AG09309 (cell line): ENCODE results near the gene DISP3.

Experiments used
- DNase-seq: peaks from one replicate; pipeline ENCODE4 v3.0.0-alpha.2; 2010; ENCODE audit warnings: low read depth
- H3K4me3 ChIP-seq: 2 replicates; pipeline ENCODE4 v1.5.1; 2011; ENCODE audit warnings: mild to moderate bottlenecking, low read depth, low read length, moderate library complexity; ENCODE audit not compliant: control insufficient read depth
- TF ChIP-seq, protein P1 (sequence below): IDR thresholded peaks from 2 replicates; pipeline ENCODE4 v1.5.1; 2011; ENCODE audit warnings: mild to moderate bottlenecking, low read depth, low read length, inconsistent platforms; ENCODE audit not compliant: insufficient read depth, control insufficient read depth; ENCODE audit errors: missing control alignments

The DISP3 gene

DNA sequence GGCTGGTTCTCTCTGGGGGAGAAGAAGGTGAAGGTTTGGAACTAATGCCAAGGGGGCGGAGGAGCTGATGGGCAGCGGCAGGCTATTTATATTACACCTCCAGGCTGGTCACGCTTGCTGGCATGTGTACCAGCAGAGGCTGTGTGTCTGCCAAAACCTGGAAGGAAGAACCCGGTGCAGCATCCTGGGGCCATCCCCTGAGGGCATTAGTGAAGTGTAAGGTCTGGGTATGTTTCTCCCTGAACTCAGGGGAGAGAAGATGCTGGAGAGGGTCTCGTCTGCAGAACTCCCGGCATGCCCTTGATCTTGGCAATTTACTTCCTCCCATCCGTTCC lies 5.3 kb downstream of the DISP3 start:
- no peak for DNase-seq
- H3K4me3 ChIP-seq = no peak overlapping the region
- TF ChIP-seq, protein P1, sequence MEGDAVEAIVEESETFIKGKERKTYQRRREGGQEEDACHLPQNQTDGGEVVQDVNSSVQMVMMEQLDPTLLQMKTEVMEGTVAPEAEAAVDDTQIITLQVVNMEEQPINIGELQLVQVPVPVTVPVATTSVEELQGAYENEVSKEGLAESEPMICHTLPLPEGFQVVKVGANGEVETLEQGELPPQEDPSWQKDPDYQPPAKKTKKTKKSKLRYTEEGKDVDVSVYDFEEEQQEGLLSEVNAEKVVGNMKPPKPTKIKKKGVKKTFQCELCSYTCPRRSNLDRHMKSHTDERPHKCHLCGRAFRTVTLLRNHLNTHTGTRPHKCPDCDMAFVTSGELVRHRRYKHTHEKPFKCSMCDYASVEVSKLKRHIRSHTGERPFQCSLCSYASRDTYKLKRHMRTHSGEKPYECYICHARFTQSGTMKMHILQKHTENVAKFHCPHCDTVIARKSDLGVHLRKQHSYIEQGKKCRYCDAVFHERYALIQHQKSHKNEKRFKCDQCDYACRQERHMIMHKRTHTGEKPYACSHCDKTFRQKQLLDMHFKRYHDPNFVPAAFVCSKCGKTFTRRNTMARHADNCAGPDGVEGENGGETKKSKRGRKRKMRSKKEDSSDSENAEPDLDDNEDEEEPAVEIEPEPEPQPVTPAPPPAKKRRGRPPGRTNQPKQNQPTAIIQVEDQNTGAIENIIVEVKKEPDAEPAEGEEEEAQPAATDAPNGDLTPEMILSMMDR = no peak

GRCh38 chr1:11485191-11485590 lies 6.2 kb downstream of the DISP3 start:
- no peak overlapping the region for H3K4me3 ChIP-seq
- DNase-seq = no peak
- TF ChIP-seq, protein P1 = no peak

DNA sequence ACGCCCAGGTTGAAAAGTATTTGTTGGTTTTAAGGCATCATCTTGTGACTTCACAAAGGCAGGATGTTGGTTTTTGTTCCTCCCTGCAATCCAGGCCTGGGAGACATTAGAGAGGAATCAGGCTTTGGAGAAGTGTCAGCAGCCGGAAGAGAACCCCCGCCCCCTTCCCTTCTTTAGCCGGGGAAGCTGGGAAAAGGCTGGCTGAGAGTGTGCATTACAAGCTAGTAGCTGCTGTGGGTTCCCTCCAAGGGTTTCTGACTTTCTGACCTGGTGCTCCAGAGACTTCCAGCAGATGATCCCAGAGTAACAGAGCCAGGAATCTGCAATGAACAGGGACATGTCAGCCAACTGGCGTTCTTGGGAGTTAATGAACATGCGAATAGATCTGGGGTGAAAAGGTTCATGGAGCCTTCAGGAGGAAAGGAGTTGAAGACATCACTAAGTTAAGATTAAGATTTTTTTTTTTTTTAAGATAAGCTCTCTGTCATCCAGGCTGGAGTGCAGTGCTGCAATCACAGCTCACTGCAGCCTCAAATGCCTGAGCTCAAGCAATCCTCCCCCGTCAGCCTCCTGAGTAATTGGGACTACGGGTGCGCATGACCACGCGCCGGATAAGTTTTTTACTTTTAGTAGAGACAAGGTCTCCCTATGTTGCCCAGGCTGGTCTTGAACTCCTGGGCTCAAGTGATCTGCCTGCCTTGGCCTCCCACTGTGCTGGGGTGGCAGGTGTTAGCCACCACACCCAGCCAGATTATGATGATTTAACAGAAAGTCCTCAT lies 7.5 kb downstream of the DISP3 start:
- H3K4me3 ChIP-seq = no peak overlapping the region
- TF ChIP-seq, protein P1 = no peak
- DNase-seq = no peak

DNA sequence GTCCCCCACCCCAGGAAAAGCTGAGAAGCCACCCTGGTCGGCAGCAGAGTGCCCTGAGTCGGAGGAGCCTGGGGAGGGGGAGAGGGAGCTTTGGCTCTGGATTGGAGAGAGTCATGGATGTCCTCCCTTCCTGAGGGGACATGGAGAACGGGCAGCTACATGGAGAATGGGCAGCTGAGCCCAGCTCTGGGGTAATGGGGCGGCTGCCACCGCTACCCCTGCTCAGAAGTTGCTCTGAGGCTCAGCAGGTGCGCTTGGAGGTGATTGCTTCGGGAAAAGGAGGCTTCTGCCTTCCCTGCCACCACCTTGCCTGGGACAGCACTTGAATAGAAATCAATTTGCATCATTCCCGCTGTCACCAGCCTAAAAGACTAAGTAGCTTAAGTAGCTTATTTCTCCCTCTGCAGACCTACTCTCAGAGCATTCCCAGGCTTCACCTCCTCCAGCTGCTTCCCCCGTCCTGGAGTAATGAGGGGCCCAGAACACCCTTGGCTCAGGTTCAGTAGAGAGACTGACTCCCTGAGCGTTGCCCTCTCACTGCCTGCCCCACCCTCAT lies 8.3 kb downstream of the DISP3 start:
- DNase-seq = no peak
- H3K4me3 ChIP-seq = no peak overlapping the region
- TF ChIP-seq, protein P1 = no peak

DNA sequence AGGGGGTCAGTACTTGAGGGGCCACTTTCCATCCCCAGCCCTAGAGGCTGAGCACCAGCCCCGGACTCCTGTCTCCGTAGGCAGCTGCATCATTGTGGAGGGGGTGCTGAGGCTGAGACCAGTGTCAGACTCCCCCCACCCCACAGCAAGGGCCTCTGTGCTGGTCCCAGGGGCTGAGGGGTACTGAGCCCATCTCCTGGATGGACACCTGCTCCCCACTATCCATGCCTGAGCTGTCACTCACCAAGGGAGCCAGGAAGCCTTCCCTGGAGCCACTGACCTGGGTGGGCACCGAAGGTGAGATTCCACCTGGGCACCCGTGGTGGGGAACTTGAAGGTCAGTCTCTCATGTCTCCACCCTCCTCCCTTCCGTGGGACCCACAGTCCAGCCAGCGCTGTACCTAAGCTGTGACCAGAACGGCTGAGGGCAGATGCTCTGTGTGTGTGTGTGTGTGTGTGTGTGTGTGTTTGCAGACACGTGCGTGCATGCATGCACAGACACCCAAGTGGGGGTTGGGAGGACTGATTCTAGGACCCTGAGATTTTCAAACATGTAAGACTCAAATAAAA lies 9.3 kb downstream of the DISP3 start:
- no peak overlapping the region for H3K4me3 ChIP-seq
- no peak for DNase-seq
- TF ChIP-seq, protein P1 = no peak

DNA sequence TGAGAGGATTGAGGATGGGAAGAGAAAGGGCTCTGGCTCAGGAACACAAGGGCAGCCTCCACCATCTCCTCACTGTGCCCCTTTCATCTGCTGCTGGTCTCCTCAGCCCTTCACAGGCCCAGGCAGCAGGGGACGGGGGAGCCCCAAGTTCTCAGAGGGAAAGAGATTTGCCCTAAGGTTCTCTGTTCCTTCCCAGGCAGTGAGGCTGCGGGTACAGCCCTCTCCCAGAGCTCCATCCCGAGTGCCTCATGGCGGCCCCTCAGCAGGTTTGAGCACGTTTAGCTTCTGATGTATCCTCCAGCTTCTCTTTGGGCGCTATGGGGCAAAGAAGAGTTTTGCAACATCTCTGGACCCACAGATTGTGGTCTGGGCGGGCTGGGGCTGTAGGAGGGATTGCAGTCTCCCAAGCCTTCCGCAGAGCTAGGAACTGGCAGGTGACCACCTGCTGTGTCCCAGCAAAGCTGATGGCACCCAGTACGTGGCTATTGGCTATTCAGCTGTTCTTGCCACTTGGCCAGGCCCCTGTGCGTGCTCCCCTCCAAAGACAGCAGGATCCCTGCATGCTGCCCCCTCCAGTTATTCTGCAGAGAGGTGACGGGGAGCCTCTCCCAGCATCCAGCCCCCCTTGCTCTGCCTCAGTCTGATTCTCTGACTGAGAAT lies 10.1 kb downstream of the DISP3 start:
- TF ChIP-seq, protein P1 = no peak
- no peak for DNase-seq
- H3K4me3 ChIP-seq = no peak overlapping the region
